Measurements from ENCODE around the gene OR2AT4. TPM values are rescaled to one million over a fixed set of nuclear protein-coding genes. Genes with fewer than 3 reads are reported as not detected.
"Not testable (repeated sequence)": the region's sequence is repeated elsewhere in the genome, so short reads cannot be mapped to it uniquely, and the experiment has no call there.

OR2AT4 gene
- total RNA-seq, 2 donors from 2014 or later = not detected

DNA sequence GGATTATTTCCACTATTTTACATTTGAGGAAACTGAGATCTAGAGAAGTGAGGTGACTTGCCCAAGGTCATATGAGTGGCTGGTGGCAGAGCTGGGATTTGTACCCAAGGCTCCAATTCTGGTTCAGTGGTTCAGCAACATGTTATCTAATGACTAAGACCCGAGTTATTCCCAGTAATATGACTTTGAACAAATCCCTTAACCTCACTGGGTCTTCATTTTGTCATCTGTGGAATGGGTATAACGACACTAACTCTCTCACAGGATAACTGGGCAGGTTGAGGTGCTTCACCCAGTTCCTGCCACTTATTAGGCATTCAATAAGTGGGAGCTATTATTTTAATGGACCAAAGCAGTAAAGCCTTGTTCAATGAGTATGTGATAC lies 489 bp upstream of the OR2AT4 start:
- no peaks in the 10 kb centered on the region for H3K27me3 ChIP-seq (ENCODE audit: control insufficient read depth, insufficient read depth, low read length, poor library complexity, severe bottlenecking)
- DNase-seq = no peak
- Mint-ChIP-seq H3K9me3 (peaks cover 6% of the 10 kb centered on the region), H3K36me3 (ENCODE audit: low read depth) (no peaks in the 10 kb centered on the region), H3K27me3 (ENCODE audit: insufficient read depth) (peaks cover 10% of the 10 kb centered on the region), H3K4me3 (no peak overlapping the region), H3K4me1 (no peaks in the 10 kb centered on the region), H3K27ac (no peak overlapping the region)
- H3K9ac ChIP-seq (ENCODE audit: extremely low read depth, low read length, poor library complexity, severe bottlenecking) = no peak overlapping the region
- no peaks in the 10 kb centered on the region for H3K9me3 ChIP-seq (ENCODE audit: control insufficient read depth, low read length)
- H3K36me3 ChIP-seq (ENCODE audit: control insufficient read depth, insufficient read depth, low read length) = no peaks in the 10 kb centered on the region
- H3K4me1 ChIP-seq (ENCODE audit: control insufficient read depth, insufficient read depth, low read length) = no peaks in the 10 kb centered on the region
- no peak overlapping the region for H3K4me3 ChIP-seq (ENCODE audit: low read length)
- TF ChIP-seq, protein P1, sequence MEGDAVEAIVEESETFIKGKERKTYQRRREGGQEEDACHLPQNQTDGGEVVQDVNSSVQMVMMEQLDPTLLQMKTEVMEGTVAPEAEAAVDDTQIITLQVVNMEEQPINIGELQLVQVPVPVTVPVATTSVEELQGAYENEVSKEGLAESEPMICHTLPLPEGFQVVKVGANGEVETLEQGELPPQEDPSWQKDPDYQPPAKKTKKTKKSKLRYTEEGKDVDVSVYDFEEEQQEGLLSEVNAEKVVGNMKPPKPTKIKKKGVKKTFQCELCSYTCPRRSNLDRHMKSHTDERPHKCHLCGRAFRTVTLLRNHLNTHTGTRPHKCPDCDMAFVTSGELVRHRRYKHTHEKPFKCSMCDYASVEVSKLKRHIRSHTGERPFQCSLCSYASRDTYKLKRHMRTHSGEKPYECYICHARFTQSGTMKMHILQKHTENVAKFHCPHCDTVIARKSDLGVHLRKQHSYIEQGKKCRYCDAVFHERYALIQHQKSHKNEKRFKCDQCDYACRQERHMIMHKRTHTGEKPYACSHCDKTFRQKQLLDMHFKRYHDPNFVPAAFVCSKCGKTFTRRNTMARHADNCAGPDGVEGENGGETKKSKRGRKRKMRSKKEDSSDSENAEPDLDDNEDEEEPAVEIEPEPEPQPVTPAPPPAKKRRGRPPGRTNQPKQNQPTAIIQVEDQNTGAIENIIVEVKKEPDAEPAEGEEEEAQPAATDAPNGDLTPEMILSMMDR (conservative IDR thresholded peaks at IDR 0.05) = no peak
- WGBS, 2 experiments (ENCODE audit: insufficient coverage in 1 of 2, insufficient read length in 1 of 2) = 67 to 76% methylated on average over 2 of the region's 2 CpGs
- H3K27ac ChIP-seq (ENCODE audit: low read depth, low read length) = no peak overlapping the region

DNA sequence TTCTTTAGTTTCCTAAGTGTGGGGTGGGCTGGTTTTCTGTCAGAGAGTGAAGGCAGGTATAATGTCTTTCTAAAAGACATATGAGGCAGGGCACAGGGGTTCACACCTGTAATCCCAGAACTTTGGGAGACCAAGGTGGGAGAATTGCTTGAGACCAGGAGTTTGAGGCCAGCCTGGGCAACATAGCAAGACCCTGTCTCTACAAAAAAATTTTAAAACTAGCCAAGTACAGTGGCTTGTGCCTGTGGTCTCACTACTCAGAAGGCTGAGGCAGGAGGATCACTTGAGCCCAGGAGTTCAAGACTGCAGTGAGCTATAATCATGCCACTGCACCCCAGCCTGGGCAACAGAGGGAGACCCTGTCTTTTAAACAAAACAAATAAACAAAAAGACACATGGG lies 2.3 kb downstream of the OR2AT4 start:
- H3K9me3 ChIP-seq (ENCODE audit: control insufficient read depth, low read length) = peaks cover 12% of the 10 kb centered on the region
- not testable (repeated sequence) for H3K36me3 ChIP-seq (ENCODE audit: control insufficient read depth, insufficient read depth, low read length); H3K4me3 ChIP-seq (ENCODE audit: low read length); H3K4me1 ChIP-seq (ENCODE audit: control insufficient read depth, insufficient read depth, low read length); H3K4me3 Mint-ChIP-seq; H3K27ac ChIP-seq (ENCODE audit: low read depth, low read length); H3K36me3 Mint-ChIP-seq (ENCODE audit: low read depth); DNase-seq; H3K27me3 ChIP-seq (ENCODE audit: control insufficient read depth, insufficient read depth, low read length, poor library complexity, severe bottlenecking); H3K4me1 Mint-ChIP-seq; H3K9ac ChIP-seq (ENCODE audit: extremely low read depth, low read length, poor library complexity, severe bottlenecking); H3K27ac Mint-ChIP-seq
- H3K27me3 Mint-ChIP-seq (ENCODE audit: insufficient read depth) = peaks cover 13% of the 10 kb centered on the region
- peaks cover 20% of the 10 kb centered on the region for H3K9me3 Mint-ChIP-seq

DNA sequence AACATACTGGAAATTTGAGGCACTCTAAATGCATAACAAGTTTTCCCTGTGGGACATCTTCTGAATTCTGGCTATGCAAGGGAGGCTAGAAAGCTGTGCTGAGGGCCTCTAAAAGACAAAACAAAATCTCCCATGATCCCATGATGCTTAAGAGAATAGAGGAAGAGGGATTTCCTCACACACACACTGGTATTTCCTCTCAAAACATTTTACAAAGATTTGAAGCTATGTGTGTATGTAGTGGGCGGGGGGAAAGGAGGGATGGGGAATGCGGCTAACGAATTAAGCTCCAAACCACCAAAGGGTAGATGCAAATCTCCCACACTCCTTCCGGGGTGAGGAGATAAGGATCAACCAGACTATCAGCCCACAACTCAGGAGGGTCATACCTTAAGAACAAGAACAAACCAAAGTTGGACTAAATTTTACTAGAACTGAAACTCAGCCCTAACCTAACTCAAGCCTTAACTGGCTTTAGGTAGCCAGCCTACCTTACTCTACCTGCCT lies 6.0 kb downstream of the OR2AT4 start:
- TF ChIP-seq, protein P1 (conservative IDR thresholded peaks at IDR 0.05) = no peak
- Histone ChIP-seq H3K36me3 (ENCODE audit: control insufficient read depth, insufficient read depth, low read length) (no peaks in the 10 kb centered on the region), H3K9me3 (ENCODE audit: control insufficient read depth, low read length) (peaks cover 12% of the 10 kb centered on the region), H3K4me1 (ENCODE audit: control insufficient read depth, insufficient read depth, low read length) (no peaks in the 10 kb centered on the region), H3K9ac (ENCODE audit: extremely low read depth, low read length, poor library complexity, severe bottlenecking) (no peak overlapping the region), H3K4me3 (ENCODE audit: low read length) (no peak overlapping the region), H3K27me3 (ENCODE audit: control insufficient read depth, insufficient read depth, low read length, poor library complexity, severe bottlenecking) (no peaks in the 10 kb centered on the region), H3K27ac (ENCODE audit: low read depth, low read length) (no peak overlapping the region)
- H3K27me3 Mint-ChIP-seq (ENCODE audit: insufficient read depth) = peaks cover 13% of the 10 kb centered on the region
- no peak for DNase-seq
- no peaks in the 10 kb centered on the region for H3K4me1 Mint-ChIP-seq
- no peak overlapping the region for H3K4me3 Mint-ChIP-seq
- peaks cover 16% of the 10 kb centered on the region for H3K9me3 Mint-ChIP-seq
- 93% methylated on average over 4 of the region's 4 CpGs; no CpG with 5 or more reads in 1 of the 2 experiments for WGBS, 2 experiments (ENCODE audit: insufficient coverage in 1 of 2, insufficient read length in 1 of 2)
- no peaks in the 10 kb centered on the region for H3K36me3 Mint-ChIP-seq (ENCODE audit: low read depth)
- no peak overlapping the region for H3K27ac Mint-ChIP-seq

Measured in endodermal cell (in vitro differentiated cells).